K562 (cell line): Measurements from ENCODE around the gene PDCD7. TPM values are rescaled to one million over a fixed set of nuclear protein-coding genes. Genes with fewer than 3 reads are reported as not detected.

ENCODE experiments used
- ATF6 ChIP-seq: sonication (generic); formaldehyde crosslinking; IDR thresholded peaks from 2 replicates; pipeline ENCODE4 v1.4.0; 2020; ENCODE audit warnings: mild to moderate bottlenecking, missing genetic modification reagents
- BACH1 ChIP-seq: fragments of 200-800 bp; sonication (Bioruptor generic); IDR thresholded peaks from 2 replicates; pipeline ENCODE4 v1.6.1; 2016; ENCODE audit warnings: missing genetic modification characterization, missing compliant biosample characterization
- CHD7 ChIP-seq: fragments of 200-600 bp; sonication (generic); IDR thresholded peaks from one replicate; pipeline ENCODE4 v1.6.1; 2012; ENCODE audit warnings: mild to moderate bottlenecking, low read depth, low read length, inconsistent platforms
- NFE2L1 ChIP-seq: fragments of 450-650 bp; IDR thresholded peaks from 2 replicates; pipeline ENCODE4 v1.6.1; 2016; ENCODE audit warnings: missing genetic modification characterization, low read depth, mild to moderate bottlenecking, missing compliant biosample characterization, moderate library complexity, borderline replicate concordance
- PRDM10 ChIP-seq: fragments of 450-650 bp; IDR thresholded peaks from 2 replicates; pipeline ENCODE4 v1.6.1; 2018; ENCODE audit not compliant: partially characterized antibody
- PREB ChIP-seq: sonication (generic); formaldehyde crosslinking; IDR thresholded peaks from 2 replicates; pipeline ENCODE4 v1.8.1; 2023; ENCODE audit warnings: mild to moderate bottlenecking, missing genetic modification reagents
- ZNF507 ChIP-seq: conservative IDR thresholded peaks from 2 replicates; pipeline ENCODE4 v1.6.1; 2017; ENCODE audit warnings: missing genetic modification characterization, missing compliant biosample characterization
- polyA plus RNA-seq, 8 experiments: library from polyadenylated mRNA; depleted of rRNA in 4 of 8; stranded (reverse) in 5 of 8; unstranded in 3 of 8; fragments of >200 nt; fragmentation: Nextera tagmentation in 2 of 8; fragmentation: Illumina TruSeq in 1 of 8; extraction: Ambion mirVana in 2 of 8; extraction: Trizol in 1 of 8; gene quantifications; 2 replicates each; pipeline versions ENCODE4 v1.2.1 to v1.2.3, GENCODE V29; 2011 to 2014; ENCODE audit warnings: inconsistent platforms in 1 of 8, missing spikeins in 1 of 8
- total RNA-seq, 7 experiments: library from RNA; depleted of rRNA in 6 of 7; stranded (reverse); fragments of >200 nt in 6 of 7; fragmentation: Illumina TruSeq in 2 of 7; extraction: Trizol in 2 of 7; gene quantifications; 2 replicates each; pipeline versions ENCODE4 v1.2.1 to v1.2.3, GENCODE V29; 2011 to 2021; ENCODE audit warnings: low replicate concordance in 1 of 7

Gene PDCD7
- total and polyA plus RNA-seq, 9 of the 15 experiments (the other 6 are each of a cell fraction or from before 2014, with no cell fraction given) = 11.8 to 30.2 (median 18.8) TPM

- TF ChIP-seq PRDM10 (no peak), BACH1 (tag) (no peak), ZNF507 (tag) (no peak), PREB (CRISPR knock-in tag) (no peak), NFE2L1 (tag) (no peak), CHD7 (no peak), ATF6 (CRISPR knock-in tag) (no peak)
Measured at GRCh38 chr15:65133548-65134200, at the start of gene PDCD7 (continued).
